ES-I3 (cell line): ENCODE measurements around the gene ANKHD1.
"Not testable (repeated sequence)": the region's sequence is repeated elsewhere in the genome, so short reads cannot be mapped to it uniquely, and the experiment has no call there.

Experiments used
- H3K36me3 ChIP-seq: 2 replicates; pipeline ENCODE4 v1.6.1; 2013; ENCODE audit warnings: mild to moderate bottlenecking, low read length, control low read depth, moderate library complexity; ENCODE audit not compliant: insufficient read depth
- H3K4me1 ChIP-seq: 2 replicates; pipeline ENCODE4 v1.6.1; 2013; ENCODE audit warnings: mild to moderate bottlenecking, control low read depth, low read length; ENCODE audit not compliant: insufficient read depth
- H3K9ac ChIP-seq: 2 replicates; pipeline ENCODE4 v1.6.1; 2013; ENCODE audit warnings: low read depth, mild to moderate bottlenecking, low read length, moderate library complexity
- H3K9me3 ChIP-seq: 2 replicates; pipeline ENCODE4 v1.6.1; 2013; ENCODE audit warnings: mild to moderate bottlenecking, low read length, moderate library complexity; ENCODE audit not compliant: control insufficient read depth, insufficient read depth

ANKHD1 gene

GRCh38 chr5:140576776-140577201 lies 175.2 kb downstream of the ANKHD1 start:
- Histone ChIP-seq H3K9me3 (no peaks in the 10 kb centered on the region), H3K4me1 (no peaks in the 10 kb centered on the region; the same call in 1 of the 2 replicates), H3K36me3 (no peaks in the 10 kb centered on the region), H3K9ac (no peak overlapping the region)

- H3K9ac ChIP-seq, H3K9me3 ChIP-seq, H3K36me3 ChIP-seq, H3K4me1 ChIP-seq: not testable (repeated sequence)
Observed at GRCh38 chr5:140579188-140579747, 177.6 kb downstream of the ANKHD1 start.

- Histone ChIP-seq H3K9me3 (no peaks in the 10 kb centered on the region), H3K9ac (no peak overlapping the region), H3K4me1 (no peaks in the 10 kb centered on the region), H3K36me3 (no peaks in the 10 kb centered on the region)
Observed at GRCh38 chr5:140587495-140587894, 185.9 kb downstream of the ANKHD1 start.

GRCh38 chr5:140588311-140589070 lies 186.9 kb downstream of the ANKHD1 start:
- Histone ChIP-seq H3K9me3 (no peaks in the 10 kb centered on the region), H3K36me3 (no peaks in the 10 kb centered on the region), H3K9ac (no peak overlapping the region), H3K4me1 (no peaks in the 10 kb centered on the region)
